NCI-H1417 treated with DMSO at 0.1 percent for 48 hours (cell line): Measurements from ENCODE around the gene ENDOV.

Experiments
- DNase-seq: peaks from one replicate; lab custom pipeline; 2025; lab: John Stamatoyannopoulos, UW

ENDOV gene

DNA sequence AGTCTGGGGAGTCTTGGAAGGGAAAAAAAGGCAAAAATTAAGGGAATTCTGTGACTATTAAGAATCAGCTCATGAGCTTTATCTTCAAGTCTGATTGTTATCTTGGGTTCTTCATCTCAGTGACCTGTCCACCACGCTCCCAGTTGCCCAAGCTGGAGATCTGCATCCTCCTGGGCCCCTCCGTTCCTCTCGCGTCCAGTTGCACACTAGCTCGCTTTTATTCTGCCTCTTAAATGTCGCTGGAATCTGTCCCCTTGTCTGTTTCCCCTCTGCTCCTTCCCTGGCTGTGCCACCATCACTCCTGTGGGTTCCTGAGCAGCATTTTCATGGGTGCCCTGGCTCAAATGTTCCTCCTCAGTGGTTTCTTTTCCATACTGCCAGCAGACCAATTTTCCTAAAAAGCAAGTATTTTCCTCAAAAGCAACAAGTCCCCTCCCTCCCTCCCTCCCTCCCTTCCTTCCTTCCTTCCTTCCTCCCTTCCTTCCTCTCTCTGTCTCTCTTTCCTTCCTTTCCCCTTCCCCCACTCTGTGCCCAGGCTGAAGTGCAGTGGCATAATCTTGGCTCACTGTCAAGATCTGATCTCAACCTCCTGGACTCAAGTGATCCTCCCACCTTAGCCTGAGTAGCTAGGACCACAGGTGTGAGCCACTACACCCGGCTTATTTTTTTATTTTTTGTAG, 1.4 kb downstream of the ENDOV start:
- DNase-seq = no peak

DNA sequence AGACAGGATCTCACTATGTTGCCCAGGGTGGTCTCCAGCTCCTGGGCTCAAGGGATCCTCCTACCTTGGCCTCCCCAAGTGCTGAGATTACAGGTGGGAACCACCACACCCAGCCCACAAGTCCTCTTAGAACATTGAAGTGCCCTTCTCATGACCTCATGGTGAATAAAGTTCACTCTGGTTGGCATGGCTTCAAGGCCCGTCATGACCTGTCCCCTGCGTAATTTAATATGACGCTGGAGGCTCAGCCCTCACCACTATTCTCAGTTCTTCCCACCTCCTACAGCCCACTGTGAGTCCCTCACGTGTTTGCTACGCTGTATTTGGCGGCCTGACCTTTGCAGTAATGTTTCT, 1.9 kb downstream of the ENDOV start:
- DNase-seq = no peak

DNA sequence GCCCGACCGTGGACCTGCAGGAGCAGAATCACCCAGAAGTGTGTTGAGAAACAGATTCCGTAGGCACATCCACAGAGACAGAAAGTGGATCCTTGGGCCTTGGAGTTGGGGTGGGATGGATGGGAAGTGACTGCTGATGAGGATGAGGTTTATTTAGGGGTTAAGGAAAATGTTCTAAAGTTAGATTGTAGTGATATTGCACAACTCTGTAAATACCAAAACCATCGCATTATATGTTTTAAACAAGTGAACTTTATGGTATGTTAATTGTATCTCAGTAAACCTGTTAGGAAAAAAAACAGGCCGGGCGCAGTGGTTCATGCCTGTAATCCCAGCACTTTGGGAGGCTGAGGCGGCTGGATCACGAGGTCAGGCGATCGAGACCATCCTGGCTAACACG, 3.6 kb downstream of the ENDOV start:
- DNase-seq = no peak

DNA sequence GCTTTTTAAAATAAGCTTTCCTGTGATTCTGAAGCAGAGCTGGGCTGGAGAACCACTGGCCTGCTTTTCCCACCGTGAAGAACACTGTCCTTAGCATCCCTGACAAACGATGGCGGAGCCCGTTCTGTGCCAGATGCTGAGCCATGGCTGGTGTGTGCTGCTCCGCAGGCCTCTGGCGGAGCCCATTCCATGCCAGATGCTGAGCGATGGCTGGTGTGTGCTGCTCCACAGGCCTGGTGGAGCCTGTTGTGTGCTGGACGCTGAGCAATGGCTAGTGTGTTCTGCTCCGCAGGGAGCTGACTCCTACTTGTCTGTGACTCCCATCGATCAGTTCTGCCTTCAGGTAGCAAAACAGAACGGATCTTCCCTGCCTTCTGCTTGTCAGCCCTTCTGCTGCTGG, 4.3 kb downstream of the ENDOV start:
- no peak for DNase-seq

DNA sequence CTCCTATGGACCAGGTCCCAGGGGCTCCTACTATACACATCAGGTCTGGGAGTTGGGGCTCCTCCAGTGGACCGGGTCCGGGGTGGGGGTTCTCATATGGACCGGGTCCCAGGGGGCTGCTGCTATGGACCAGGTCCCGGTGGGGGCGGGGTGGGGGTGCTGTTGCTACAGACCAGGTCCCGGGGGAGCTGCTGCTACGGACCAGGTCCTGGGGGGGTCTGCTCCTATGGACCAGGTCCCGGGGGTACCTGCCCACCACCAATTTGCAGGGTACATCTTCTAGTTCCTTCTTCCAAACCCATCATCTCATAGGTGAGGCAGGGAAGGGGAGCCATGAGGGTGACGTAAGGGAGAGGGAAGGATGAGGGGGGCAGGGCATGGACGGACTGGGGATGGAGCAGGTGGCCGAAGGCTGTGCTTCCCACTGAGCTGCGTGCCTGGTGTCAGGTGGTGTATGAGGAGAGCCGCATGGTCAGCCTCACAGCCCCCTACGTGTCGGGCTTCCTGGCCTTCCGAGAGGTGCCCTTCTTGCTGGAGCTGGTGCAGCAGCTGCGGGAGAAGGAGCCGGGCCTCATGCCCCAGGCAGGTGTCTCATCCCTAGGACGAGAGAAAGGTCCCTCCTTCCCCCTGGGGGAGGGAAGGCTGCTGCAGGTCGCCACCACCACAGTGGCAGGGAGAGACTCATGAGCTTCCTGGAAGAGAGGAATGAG, 6.6 kb downstream of the ENDOV start:
- DNase-seq = no peak

DNA sequence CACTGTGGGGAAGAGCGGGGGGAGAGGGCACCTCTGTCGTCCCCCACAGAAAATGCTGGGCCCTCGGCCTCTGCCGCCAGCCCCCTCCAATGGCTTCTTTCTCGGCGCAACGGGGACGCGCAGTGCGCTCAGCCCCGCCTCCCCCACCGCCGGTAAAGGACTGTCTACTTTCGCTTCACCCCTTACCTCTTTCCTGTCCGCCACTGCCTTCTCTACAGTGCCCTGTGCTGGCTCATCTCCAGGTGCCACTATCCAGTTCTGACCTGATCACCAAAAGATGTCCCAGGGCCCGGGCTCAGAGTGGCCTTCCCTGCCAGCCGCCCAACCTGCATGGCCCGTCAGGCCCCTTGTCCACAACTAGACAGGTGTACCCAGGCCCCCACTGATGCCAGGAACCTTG, 7.3 kb downstream of the ENDOV start:
- DNase-seq = no peak

DNA sequence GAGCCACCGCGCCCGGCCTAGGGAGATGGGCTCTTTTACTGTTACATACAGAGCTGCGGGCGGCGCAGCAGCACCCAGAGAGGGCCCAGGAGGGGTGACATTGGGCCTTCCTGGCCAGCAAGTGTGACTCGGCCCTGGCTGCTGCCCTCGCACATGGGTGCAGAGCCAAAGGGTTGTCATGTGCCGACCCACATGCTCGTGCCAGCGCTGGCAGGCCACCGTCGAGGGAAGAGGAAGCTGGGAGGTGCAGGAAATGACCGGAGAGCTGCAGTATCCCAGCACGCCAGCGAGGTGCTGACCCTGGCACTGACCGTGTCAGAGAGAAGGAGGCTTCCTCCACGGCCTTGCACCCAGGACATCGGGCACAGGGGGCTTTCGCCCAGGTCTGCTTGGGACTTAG, 8.0 kb downstream of the ENDOV start:
- DNase-seq = no peak

DNA sequence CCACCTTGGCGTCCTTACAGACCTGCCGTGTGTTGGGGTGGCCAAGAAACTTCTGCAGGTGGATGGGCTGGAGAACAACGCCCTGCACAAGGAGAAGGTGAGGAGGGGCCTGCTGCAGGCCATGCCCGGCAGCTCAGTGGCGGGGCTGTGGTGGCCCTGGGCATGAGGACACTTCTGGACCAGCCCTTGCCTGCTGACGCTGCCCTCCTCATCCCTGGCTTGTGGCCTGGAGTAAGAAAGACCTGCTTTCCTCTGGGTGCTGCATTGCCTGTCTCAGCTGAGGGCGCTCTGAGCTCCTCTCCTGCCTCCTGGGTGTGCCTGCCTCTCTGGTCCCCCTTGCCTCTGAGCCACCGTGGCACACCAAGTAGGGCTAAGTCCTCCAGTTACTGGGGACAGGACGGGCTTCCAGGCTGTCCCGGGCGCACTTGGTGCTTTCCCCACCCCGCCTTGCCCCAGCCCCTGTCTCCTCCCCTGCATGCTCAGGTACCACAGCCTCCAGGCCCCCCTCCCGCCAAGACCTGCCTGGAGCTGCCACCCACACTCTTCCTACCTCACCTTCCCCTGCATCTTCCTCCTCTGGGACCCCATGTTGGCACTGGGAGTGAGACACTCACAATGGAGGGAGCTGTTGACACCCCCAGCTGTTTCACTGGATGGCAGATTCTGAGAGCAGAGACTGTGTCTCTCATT, 8.7 kb downstream of the ENDOV start:
- no peak for DNase-seq

DNA sequence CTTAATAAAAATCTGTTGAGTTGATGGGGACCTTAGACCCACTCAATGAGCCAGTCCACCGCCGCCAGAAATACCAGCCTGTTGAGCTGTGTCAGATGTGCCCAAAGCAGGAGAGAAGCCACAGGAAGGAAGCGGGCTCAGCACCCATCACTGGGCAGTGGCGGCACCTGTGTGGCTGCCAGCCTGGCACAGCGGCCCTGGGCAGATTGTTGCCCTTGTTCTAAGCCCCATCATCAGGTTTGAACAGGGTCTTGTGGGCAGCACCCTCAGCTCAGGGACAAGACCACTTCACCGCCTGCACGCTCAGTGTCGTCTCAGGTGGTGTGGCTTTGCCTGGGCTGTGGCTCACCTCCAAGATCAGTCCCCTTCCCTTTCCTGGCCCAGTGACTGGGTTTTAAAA, 9.3 kb downstream of the ENDOV start:
- no peak for DNase-seq

DNA sequence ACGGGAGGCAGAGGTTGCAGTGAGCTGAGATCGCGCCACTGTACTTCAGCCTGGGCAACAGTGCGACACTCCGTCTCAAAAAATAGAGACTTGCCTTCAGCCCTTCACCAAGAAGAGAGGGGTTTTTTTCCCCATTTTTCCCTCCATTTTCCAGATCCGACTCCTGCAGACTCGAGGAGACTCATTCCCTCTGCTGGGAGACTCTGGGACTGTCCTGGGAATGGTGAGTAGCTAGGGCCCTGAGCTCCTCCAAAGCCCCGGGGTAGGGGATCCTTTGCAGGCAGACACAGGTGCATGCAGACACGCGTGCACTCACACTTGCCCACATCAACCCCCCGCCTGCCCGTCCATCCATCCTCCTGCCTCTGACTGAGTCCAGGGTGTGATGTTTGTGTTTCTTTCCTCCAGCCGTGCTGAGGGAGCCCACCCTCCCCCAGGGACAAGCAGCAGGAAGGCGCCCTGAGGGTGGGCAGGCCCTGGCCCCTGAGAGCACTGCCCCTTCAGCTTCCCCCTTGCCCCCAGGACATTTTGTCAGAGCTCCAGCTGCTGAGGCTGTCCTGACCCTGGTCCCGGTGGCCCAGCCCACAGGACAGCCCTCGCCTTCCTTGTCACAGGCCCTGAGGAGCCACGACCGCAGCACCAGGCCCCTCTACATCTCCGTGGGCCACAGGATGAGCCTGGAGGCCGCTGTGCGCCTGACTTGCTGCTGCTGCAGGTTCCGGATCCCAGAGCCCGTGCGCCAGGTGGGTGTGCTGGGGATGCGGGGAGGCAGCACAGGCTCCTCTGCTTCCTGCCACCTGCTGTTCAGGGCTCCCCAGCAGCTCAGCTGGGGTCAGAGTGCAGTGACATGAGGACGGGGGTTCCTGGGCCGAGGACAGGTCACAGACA, 10.2 kb downstream of the ENDOV start:
- no peak for DNase-seq

DNA sequence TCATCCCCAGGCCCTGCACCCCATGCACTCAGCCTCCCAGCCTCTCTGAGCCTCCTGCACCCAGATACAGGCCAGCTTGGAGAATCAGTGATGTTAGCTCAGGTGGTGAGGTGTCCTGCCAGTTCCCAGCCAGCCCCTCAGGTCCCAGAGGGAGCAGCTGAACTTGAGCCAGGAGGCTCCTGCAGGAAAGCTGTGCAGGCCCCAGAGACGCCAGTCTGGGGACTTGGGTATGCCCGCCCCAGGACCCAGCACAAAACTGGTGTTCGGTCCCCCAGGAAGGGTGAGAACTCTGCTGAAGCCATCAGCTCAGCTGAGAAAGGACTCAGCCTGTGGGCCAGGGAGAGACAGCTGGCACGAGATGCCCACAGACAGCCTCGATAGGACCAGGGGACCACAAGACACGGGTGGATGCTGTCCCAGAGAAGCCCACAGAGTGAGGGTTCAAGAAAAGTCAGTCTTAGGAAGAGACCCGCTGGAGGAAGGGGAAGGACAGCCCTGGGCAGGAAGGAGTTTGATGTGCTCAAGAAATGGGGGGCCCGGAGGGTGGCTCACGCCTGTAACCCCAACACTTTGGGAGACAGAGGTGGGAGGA, 11.0 kb downstream of the ENDOV start:
- DNase-seq = no peak

DNA sequence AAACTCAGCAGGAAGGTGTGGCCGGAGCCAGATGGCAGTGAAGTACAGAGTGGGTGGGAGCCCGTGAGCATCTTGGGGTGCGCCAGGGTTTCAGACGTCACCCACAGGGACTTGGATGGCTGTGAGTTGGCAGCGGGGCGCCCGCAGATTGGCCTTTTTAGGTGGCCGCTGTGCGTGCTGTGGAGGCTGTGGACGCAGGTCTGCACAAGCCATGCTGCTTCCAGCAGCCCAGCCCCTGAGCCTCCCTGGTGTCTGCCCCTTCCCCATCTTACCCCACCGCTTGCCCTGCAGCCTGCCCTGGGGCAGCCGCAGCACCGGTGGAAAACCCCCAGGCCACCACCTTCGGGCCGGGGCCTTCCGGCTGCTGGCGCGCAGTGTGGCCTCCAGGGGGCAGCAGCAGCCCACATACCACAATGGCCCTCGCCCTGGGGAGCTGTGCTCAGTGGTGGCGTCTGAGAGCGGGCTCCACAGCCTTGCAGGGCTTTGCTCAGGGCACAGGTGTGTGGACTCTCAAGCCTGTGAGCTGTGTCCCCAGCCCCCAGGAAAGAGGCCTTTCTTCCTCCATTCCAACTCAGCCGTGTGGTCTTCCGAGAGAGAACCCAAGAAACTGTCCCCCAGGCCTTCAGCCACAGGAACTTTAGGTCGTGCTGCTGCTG, 11.8 kb downstream of the ENDOV start:
- DNase-seq = no peak

DNA sequence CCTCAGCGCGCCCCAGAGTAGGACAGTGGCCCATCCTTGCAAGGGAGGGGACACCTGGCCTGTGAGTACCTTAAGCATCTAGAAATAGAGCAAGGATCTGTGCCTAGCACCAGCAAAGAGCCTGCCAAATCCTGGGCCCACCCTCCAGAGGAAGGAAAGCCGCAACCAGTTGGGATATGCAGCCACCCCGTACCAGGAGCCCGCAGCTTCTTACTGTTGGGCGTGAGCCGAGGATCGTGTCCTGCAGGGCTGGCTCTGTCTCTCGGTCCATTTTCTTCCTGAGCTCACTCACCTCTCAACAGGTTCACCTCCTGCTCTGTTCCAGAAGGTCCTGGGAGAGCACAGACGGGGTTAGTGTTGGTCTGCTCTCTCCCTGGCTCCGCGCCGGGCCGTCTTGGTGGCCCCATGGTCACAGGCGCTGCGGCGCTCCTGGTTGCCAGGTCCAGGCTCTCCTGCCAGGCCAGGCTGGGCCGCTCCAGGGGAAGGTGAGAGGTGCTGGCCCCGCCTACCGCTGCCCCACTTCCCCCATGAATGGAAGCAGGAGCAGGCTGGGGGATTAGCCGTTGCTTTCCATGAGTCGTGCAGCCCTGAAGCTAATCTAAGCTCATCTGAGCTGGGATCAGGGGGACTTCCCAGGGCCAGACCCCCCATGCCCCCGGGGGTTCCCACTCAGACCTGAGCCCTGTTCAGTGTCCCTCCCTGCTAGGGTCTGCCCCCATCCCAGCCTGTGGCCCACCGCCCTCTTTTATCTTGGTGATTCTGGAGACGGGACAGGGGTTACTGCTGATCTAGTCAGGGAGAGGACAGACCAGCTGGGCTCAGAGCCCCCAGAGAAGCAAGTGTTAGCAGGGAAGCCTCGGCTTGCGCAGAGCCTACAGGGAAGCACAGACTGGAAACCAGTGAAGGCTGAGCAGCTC, 12.7 kb downstream of the ENDOV start:
- DNase-seq = no peak

DNA sequence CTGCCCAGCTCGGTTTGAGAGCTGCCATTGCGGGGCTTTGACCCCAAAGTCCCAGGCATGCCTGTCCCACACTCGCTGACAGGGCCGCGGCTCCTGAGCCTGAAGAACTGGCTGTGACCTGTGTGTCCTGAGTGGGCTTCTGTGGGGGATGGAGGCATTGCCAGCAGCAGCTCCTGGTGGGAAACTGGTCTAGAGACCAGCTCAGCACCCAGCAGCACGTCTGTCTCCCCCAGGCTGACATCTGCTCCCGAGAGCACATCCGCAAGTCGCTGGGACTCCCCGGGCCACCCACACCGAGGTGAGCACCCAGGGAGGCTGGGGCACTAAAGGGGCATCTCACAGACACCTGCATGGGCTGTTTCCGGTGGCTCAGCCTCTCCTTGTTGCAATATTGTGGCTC, 13.4 kb downstream of the ENDOV start:
- DNase-seq = no peak

DNA sequence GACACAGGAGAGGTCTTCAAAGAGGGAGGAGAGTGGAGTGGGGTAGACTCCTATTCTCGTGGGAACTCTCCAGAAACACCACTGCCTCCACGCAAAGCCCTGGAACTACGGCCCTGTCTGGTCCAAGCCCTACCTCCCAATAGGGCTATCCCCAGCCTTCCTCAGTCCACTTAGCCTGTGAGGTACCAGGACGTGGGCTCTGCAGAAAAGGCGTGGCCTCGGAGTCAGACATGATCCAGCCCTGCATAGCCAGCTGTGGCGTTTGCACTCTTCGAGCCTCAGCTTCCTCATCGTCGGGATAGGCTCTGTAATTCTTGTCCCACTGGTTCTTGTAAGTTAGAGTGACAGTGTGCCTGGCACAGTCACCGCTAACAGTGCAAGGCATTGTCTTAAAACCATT, 13.8 kb downstream of the ENDOV start:
- no peak for DNase-seq

DNA sequence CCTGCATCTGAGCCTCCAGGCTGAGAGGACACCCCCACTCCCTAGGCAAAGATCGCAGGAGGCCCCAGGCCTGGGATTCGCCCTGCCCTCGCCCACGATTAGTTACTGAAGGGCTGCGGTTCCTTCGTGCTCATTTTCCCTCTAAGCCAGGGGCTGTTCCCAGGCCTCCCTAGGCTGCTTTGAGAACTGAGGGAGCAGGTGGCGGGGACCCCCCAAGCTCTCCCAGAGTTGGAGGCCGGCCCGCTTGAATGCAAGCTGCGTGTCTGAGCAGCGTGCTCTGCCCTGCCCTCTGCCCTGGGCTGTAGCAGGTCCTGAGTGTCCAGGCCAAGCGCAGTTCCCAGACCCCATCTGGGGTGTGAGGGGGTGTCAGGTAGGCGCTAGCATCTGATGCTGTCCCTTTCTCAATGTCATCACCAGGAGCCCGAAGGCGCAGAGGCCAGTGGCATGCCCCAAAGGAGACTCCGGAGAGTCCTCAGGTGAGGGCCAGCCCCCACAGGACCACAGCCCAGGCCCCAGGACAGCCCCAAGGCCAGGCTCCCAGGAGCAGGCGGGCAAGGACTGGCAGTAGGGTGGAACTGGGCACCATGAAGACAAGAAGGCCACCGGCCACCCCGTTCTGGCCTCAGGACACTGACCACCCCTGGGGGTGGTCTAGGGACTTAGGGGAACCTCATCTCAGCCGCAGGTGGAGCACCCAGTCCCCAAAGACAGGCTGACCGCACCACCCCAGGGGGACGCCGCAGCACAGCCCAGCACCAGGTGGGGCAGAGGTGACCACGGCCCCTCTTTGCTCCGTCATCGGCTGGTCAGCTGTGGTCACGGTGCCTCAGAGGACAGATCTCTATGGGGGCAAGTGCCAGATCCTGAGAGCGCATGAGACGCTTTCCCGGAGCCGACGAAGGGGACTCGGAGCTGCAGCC, 14.6 kb downstream of the ENDOV start:
- DNase-seq = no peak

DNA sequence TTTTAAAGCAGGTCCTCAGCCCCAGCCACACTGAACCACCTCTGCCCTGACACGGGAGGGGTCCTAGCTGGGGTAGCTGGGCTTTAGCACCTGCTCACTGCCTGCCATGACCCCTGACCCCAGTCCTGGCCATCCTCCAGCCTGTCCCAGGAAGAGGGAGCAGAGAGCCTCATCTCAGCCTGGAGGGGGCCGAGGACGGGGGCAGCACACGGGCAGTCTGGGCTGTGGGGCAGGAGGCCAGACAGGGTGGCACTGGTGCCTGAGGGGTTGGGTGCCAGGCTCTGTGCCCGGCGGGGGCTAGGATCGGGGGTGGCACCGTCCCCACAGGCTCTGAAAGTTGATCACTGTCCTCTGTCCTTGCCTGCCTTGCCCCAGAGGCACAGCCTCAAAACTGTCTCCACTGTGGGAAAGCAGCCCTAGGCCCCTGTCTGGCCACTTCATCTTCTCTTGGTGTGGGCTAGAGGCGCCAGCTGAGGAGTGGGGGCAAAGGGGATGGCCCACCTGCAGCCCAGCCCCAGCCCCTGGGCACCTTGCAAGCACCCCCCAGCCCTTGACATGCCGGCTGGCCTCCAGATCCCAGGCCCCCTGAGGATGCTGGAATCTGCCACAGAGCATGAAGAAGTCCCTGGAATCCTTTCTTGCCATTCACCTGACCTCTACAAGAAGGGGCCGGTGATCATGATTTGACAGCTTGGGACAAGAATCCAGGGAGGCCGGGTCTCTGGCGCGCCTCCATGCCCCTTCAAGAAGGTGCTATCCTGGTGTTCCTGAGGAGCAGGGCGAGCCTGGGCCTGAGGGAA, 15.7 kb downstream of the ENDOV start:
- no peak for DNase-seq
